Liver (tissue), 9 donors: ENCODE measurements around the gene INO80D. TPM values are rescaled to one million over a fixed set of nuclear protein-coding genes. Genes with fewer than 3 reads are reported as not detected.

Experiments used
- DNase-seq: peaks from one replicate; pipeline ENCODE4 v3.0.0-alpha.2; 2017; ENCODE audit warnings: low spot score
- H3K27ac ChIP-seq, 2 donors: one replicate each; pipeline ENCODE4 v1.7.0; 2013; ENCODE audit warnings: inconsistent platforms in 2 of 2, low read length in 2 of 2, control low read depth in 1 of 2, low read depth in 1 of 2, mild to moderate bottlenecking in 1 of 2
- H3K27me3 ChIP-seq, 4 donors: one replicate each; pipeline versions ENCODE4 v1.6.1 to v1.7.0; 2013; ENCODE audit warnings: low read length in 3 of 4, inconsistent platforms in 1 of 4, mild to moderate bottlenecking in 1 of 4, moderate library complexity in 1 of 4; ENCODE audit not compliant: control insufficient read depth in 4 of 4, insufficient read depth in 4 of 4
- H3K36me3 ChIP-seq, 4 donors: one replicate each; pipeline versions ENCODE4 v1.6.1 to v1.7.0; 2013; ENCODE audit warnings: low read length in 3 of 4, mild to moderate bottlenecking in 3 of 4, low read depth in 1 of 4, moderate library complexity in 1 of 4; ENCODE audit not compliant: control insufficient read depth in 4 of 4, insufficient read depth in 3 of 4
- H3K4me1 ChIP-seq, 4 donors: one replicate each; pipeline versions ENCODE4 v1.6.1 to v1.7.0; 2013; ENCODE audit warnings: low read length in 3 of 4, mild to moderate bottlenecking in 3 of 4, moderate library complexity in 1 of 4; ENCODE audit not compliant: control insufficient read depth in 4 of 4, insufficient read depth in 4 of 4
- H3K4me3 ChIP-seq, 3 donors: one replicate each; pipeline versions ENCODE4 v1.6.1 to v1.7.0; 2013; ENCODE audit warnings: low read length in 3 of 3, control low read depth in 1 of 3, low read depth in 1 of 3, mild to moderate bottlenecking in 1 of 3
- H3K9ac ChIP-seq, 2 donors: one replicate each; pipeline ENCODE4 v1.7.0; 2013; ENCODE audit warnings: low read length in 2 of 2, mild to moderate bottlenecking in 2 of 2, moderate library complexity in 2 of 2, control low read depth in 1 of 2, low read depth in 1 of 2
- H3K9me3 ChIP-seq, 4 donors: one replicate each; pipeline versions ENCODE4 v1.6.1 to v1.7.0; 2013; ENCODE audit warnings: low read length in 3 of 4; ENCODE audit not compliant: control insufficient read depth in 4 of 4
- EGR1 ChIP-seq, 2 donors: IDR thresholded peaks; 2 replicates each; pipeline ENCODE4 v1.6.1; 2016 to 2018; ENCODE audit warnings: antibody characterized with exemption in 2 of 2, low read depth in 2 of 2
- FOXA1 ChIP-seq: IDR thresholded peaks from 2 replicates; pipeline ENCODE4 v1.6.1; 2016; ENCODE audit warnings: antibody characterized with exemption
- FOXA2 ChIP-seq: IDR thresholded peaks from 2 replicates; pipeline ENCODE4 v1.6.1; 2016; ENCODE audit warnings: antibody characterized with exemption
- GABPA ChIP-seq, 2 donors: IDR thresholded peaks in 1 of 2; conservative IDR thresholded peaks in 1 of 2; 2 replicates each; pipeline ENCODE4 v1.6.1; 2016; ENCODE audit warnings: antibody characterized with exemption in 2 of 2, mild to moderate bottlenecking in 1 of 2, moderate library complexity in 1 of 2
- HNF4A ChIP-seq, 2 donors: conservative IDR thresholded peaks; 2 replicates each; pipeline ENCODE4 v1.6.1; 2016; ENCODE audit warnings: antibody characterized with exemption in 2 of 2, mild to moderate bottlenecking in 2 of 2
- HNF4G ChIP-seq: IDR thresholded peaks from 2 replicates; pipeline ENCODE4 v1.6.1; 2016; ENCODE audit warnings: antibody characterized with exemption
- JUND ChIP-seq, 2 donors: IDR thresholded peaks; 2 replicates each; pipeline ENCODE4 v1.6.1; 2016; ENCODE audit warnings: antibody characterized with exemption in 2 of 2
- NR2F2 ChIP-seq: IDR thresholded peaks from 2 replicates; pipeline ENCODE4 v1.6.1; 2016; ENCODE audit warnings: antibody characterized with exemption
- RAD21 ChIP-seq, 2 donors: IDR thresholded peaks; 2 replicates each; pipeline ENCODE4 v1.6.1; 2016; ENCODE audit warnings: antibody characterized with exemption in 2 of 2, mild to moderate bottlenecking in 2 of 2
- RXRA ChIP-seq, 2 donors: IDR thresholded peaks; 2 replicates each; pipeline ENCODE4 v1.6.1; 2017 to 2018; ENCODE audit warnings: antibody characterized with exemption in 2 of 2, mild to moderate bottlenecking in 1 of 2
- SP1 ChIP-seq: IDR thresholded peaks from 2 replicates; pipeline ENCODE4 v1.6.1; 2018; ENCODE audit warnings: antibody characterized with exemption, mild to moderate bottlenecking
- TAF1 ChIP-seq: conservative IDR thresholded peaks from 2 replicates; pipeline ENCODE4 v1.6.1; 2016; ENCODE audit warnings: antibody characterized with exemption, mild to moderate bottlenecking
- YY1 ChIP-seq: IDR thresholded peaks from 2 replicates; pipeline ENCODE4 v1.6.1; 2016; ENCODE audit warnings: antibody characterized with exemption, mild to moderate bottlenecking
- ZBTB33 ChIP-seq: IDR thresholded peaks from 2 replicates; pipeline ENCODE4 v1.6.1; 2016; ENCODE audit warnings: antibody characterized with exemption
- WGBS: extraction: QIAGEN DNeasy Blood & Tissue Kit; methylation state at CpG from one replicate; pipeline ENCODE4 v1.1.7; 2013; 5-methylcytosine and 5-hydroxymethylcytosine counted together
- polyA plus RNA-seq, 2 donors: library from polyadenylated mRNA; stranded (reverse) in 1 of 2; unstranded in 1 of 2; fragments of 200-250 nt in 1 of 2; fragments of >200 nt in 1 of 2; fragmentation: Nextera tagmentation in 1 of 2; extraction: Ambion mirVana in 1 of 2; gene quantifications; one replicate each; pipeline versions ENCODE4 v1.2.1 to v1.2.3, GENCODE V29; 2013 to 2015
- total RNA-seq, 2 donors: library from RNA; depleted of rRNA; stranded (reverse); fragments of >200 nt; gene quantifications; one replicate each; pipeline ENCODE4 v1.2.3, GENCODE V29; 2014
- TF ChIP-seq, protein P1 (sequence below): fragments of 150-350 bp; IDR thresholded peaks from 2 replicates; pipeline ENCODE4 v1.5.1; 2017; ENCODE audit warnings: improper control_type of control experiment, low read depth, low read length; ENCODE audit not compliant: missing input control
- TF ChIP-seq, protein P2 (sequence below): IDR thresholded peaks from 2 replicates; pipeline ENCODE4 v1.6.1; 2016; ENCODE audit warnings: antibody characterized with exemption, mild to moderate bottlenecking
- TF ChIP-seq, protein P3 (sequence below): IDR thresholded peaks from 2 replicates; pipeline ENCODE4 v1.6.1; 2016; ENCODE audit warnings: antibody characterized with exemption
- TF ChIP-seq, protein P4 (sequence below): IDR thresholded peaks from 2 replicates; pipeline ENCODE4 v1.6.1; 2016; ENCODE audit warnings: antibody characterized with exemption
- donor health status: healthy.
- donor health status: healthy.
- donor health status: healthy.
- donor health status: healthy.
- donor health status: healthy.

The INO80D gene
- total and polyA plus RNA-seq, 4 donors = 0.76 to 10.3 (median 5.4) TPM

- Histone ChIP-seq H3K4me1 (no peaks in the 10 kb centered on the region), H3K36me3 (peaks cover 3 to 26% (median 17%) of the 10 kb centered on the region in 4 donors), H3K27me3 (no peaks in the 10 kb centered on the region), H3K9me3 (no peaks in the 10 kb centered on the region), H3K9ac (no peak overlapping the region), H3K4me3 (no peak overlapping the region), H3K27ac (no peak overlapping the region)
- TF ChIP-seq NR2F2 (no peak), HNF4A (conservative IDR thresholded peaks at IDR 0.05) (no peak), ZBTB33 (no peak), EGR1 (IDR thresholded peaks at IDR 0.05; ENCODE audit: low read depth in 2 of 2) (no peak), RAD21 (IDR thresholded peaks at IDR 0.05) (no peak), FOXA1 (no peak), TAF1 (no peak)
- TF ChIP-seq, protein P1, sequence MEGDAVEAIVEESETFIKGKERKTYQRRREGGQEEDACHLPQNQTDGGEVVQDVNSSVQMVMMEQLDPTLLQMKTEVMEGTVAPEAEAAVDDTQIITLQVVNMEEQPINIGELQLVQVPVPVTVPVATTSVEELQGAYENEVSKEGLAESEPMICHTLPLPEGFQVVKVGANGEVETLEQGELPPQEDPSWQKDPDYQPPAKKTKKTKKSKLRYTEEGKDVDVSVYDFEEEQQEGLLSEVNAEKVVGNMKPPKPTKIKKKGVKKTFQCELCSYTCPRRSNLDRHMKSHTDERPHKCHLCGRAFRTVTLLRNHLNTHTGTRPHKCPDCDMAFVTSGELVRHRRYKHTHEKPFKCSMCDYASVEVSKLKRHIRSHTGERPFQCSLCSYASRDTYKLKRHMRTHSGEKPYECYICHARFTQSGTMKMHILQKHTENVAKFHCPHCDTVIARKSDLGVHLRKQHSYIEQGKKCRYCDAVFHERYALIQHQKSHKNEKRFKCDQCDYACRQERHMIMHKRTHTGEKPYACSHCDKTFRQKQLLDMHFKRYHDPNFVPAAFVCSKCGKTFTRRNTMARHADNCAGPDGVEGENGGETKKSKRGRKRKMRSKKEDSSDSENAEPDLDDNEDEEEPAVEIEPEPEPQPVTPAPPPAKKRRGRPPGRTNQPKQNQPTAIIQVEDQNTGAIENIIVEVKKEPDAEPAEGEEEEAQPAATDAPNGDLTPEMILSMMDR = no peak
- TF ChIP-seq, protein P2, sequence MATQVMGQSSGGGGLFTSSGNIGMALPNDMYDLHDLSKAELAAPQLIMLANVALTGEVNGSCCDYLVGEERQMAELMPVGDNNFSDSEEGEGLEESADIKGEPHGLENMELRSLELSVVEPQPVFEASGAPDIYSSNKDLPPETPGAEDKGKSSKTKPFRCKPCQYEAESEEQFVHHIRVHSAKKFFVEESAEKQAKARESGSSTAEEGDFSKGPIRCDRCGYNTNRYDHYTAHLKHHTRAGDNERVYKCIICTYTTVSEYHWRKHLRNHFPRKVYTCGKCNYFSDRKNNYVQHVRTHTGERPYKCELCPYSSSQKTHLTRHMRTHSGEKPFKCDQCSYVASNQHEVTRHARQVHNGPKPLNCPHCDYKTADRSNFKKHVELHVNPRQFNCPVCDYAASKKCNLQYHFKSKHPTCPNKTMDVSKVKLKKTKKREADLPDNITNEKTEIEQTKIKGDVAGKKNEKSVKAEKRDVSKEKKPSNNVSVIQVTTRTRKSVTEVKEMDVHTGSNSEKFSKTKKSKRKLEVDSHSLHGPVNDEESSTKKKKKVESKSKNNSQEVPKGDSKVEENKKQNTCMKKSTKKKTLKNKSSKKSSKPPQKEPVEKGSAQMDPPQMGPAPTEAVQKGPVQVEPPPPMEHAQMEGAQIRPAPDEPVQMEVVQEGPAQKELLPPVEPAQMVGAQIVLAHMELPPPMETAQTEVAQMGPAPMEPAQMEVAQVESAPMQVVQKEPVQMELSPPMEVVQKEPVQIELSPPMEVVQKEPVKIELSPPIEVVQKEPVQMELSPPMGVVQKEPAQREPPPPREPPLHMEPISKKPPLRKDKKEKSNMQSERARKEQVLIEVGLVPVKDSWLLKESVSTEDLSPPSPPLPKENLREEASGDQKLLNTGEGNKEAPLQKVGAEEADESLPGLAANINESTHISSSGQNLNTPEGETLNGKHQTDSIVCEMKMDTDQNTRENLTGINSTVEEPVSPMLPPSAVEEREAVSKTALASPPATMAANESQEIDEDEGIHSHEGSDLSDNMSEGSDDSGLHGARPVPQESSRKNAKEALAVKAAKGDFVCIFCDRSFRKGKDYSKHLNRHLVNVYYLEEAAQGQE = no peak
- TF ChIP-seq, protein P3, sequence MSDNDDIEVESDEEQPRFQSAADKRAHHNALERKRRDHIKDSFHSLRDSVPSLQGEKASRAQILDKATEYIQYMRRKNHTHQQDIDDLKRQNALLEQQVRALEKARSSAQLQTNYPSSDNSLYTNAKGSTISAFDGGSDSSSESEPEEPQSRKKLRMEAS = no peak
- DNase-seq = no peak
- 86% methylated on average over 1 of the region's 1 CpG for WGBS
These were observed 83.5 kb downstream of the INO80D start for GRCh38 chr2:206002440-206002839.

DNA sequence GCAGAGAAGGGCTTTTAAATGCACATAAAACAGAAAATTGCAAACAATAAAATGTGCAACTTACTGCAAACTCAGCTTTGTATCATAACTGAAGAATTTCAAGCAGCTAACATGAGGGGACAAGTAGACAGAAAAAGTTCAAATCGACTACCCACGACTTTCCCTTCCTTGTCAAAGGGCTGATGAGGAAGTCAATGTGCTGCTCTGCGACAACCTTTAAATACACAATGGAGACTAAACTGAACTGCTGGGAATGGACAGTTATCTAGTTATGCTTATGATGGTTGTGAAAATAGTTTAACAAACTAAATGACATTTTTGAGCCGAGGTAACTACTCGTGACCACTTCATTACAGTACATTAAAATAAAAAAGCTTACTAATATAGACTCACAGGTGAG lies 84.1 kb downstream of the INO80D start:
- no peaks in the 10 kb centered on the region for H3K27me3 ChIP-seq
- DNase-seq = no peak
- no peak overlapping the region for H3K9ac ChIP-seq
- 75% methylated on average over 5 of the region's 5 CpGs for WGBS
- H3K36me3 ChIP-seq = peaks cover 2 to 23% (median 16%) of the 10 kb centered on the region in 4 donors
- TF ChIP-seq JUND (IDR thresholded peaks at IDR 0.05) (no peak), RXRA (IDR thresholded peaks at IDR 0.05) (no peak), GABPA (IDR thresholded peaks at IDR 0.05 in 1 of 2, conservative IDR thresholded peaks at IDR 0.05 in 1 of 2) (no peak), FOXA1 (no peak), HNF4A (conservative IDR thresholded peaks at IDR 0.05) (no peak), TAF1 (no peak), FOXA2 (no peak), HNF4G (no peak), ZBTB33 (no peak), YY1 (no peak), RAD21 (IDR thresholded peaks at IDR 0.05) (no peak), SP1 (no peak)
- TF ChIP-seq, protein P4, sequence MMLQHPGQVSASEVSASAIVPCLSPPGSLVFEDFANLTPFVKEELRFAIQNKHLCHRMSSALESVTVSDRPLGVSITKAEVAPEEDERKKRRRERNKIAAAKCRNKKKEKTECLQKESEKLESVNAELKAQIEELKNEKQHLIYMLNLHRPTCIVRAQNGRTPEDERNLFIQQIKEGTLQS = no peak
- TF ChIP-seq, protein P3 = no peak
- TF ChIP-seq, protein P2 = no peak
- H3K4me3 ChIP-seq = no peak overlapping the region
- no peak overlapping the region for H3K27ac ChIP-seq
- H3K9me3 ChIP-seq = no peaks in the 10 kb centered on the region
- no peaks in the 10 kb centered on the region for H3K4me1 ChIP-seq
